MM.1S (cell line): ENCODE data around the gene HSD3B2.

Experiments
- DNase-seq: peaks from one replicate; pipeline ENCODE4 v3.0.0-alpha.2; 2015
- H2AFZ ChIP-seq: fragments of 300-600 bp; sonication (generic); 2 replicates; pipeline ENCODE4 v1.6.0; 2016; ENCODE audit warnings: antibody characterized with exemption, low read length
- H3F3A ChIP-seq: fragments of 300-600 bp; sonication (generic); 2 replicates; pipeline ENCODE4 v1.6.1; 2016; ENCODE audit warnings: mild to moderate bottlenecking, antibody characterized with exemption, low read length, moderate library complexity, mixed read lengths; ENCODE audit not compliant: insufficient read depth
- H3K27ac ChIP-seq: fragments of 300-600 bp; sonication (generic); 2 replicates; pipeline ENCODE4 v1.5.1; 2016; ENCODE audit warnings: mild to moderate bottlenecking, low read length
- H3K27me3 ChIP-seq: fragments of 300-600 bp; sonication (generic); replicated peaks from 2 replicates; pipeline ENCODE4 v1.6.0; 2016; ENCODE audit warnings: low read length; ENCODE audit not compliant: insufficient read depth
- H3K36me3 ChIP-seq: fragments of 300-600 bp; sonication (generic); replicated peaks from 2 replicates; pipeline ENCODE4 v1.6.1; 2016; ENCODE audit warnings: mild to moderate bottlenecking, low read length, mixed read lengths; ENCODE audit not compliant: insufficient read depth
- H3K4me1 ChIP-seq: fragments of 300-600 bp; sonication (generic); 2 replicates; pipeline ENCODE4 v1.6.1; 2016; ENCODE audit warnings: low read length, mixed read lengths
- H3K4me2 ChIP-seq: fragments of 300-600 bp; sonication (generic); 2 replicates; pipeline ENCODE4 v1.6.0; 2016; ENCODE audit warnings: low read depth, low read length
- H3K4me3 ChIP-seq: fragments of 300-600 bp; sonication (generic); 2 replicates; pipeline ENCODE4 v1.5.1; 2016; ENCODE audit warnings: low read length, mixed read lengths
- H3K79me2 ChIP-seq: fragments of 300-600 bp; sonication (generic); 2 replicates; pipeline ENCODE4 v1.6.1; 2016; ENCODE audit warnings: mixed run types, low read length, mixed read lengths
- H3K9ac ChIP-seq: fragments of 300-600 bp; sonication (generic); 2 replicates; pipeline ENCODE4 v1.6.1; 2016; ENCODE audit warnings: low read length, mixed read lengths
- H3K9me2 ChIP-seq: fragments of 300-600 bp; sonication (generic); replicated peaks from 2 replicates; pipeline ENCODE4 v1.6.1; 2016; ENCODE audit warnings: mild to moderate bottlenecking, low read length, mixed read lengths; ENCODE audit not compliant: insufficient read depth
- H3K9me3 ChIP-seq: fragments of 300-600 bp; sonication (generic); replicated peaks from 2 replicates; pipeline ENCODE4 v1.6.1; 2016; ENCODE audit warnings: mild to moderate bottlenecking, low read length, mixed read lengths; ENCODE audit not compliant: insufficient read depth
- H4K20me1 ChIP-seq: fragments of 300-600 bp; sonication (generic); 2 replicates; pipeline ENCODE4 v1.6.1; 2016; ENCODE audit warnings: mild to moderate bottlenecking, low read length, moderate library complexity, mixed read lengths; ENCODE audit not compliant: insufficient read depth
- EZH2 ChIP-seq: fragments of 300-600 bp; sonication (generic); optimal IDR thresholded peaks from 2 replicates; pipeline ENCODE3; 2017; ENCODE audit warnings: low read depth, mild to moderate bottlenecking, antibody characterized with exemption, low read length, mixed read lengths
- EZH2phosphoT487 ChIP-seq: fragments of 300-600 bp; sonication (generic); IDR thresholded peaks from 2 replicates; pipeline ENCODE4 v1.6.1; 2018; ENCODE audit warnings: antibody characterized with exemption, low read length
- TF ChIP-seq, protein P1 (sequence below): fragments of 300-600 bp; sonication (generic); IDR thresholded peaks from 2 replicates; pipeline ENCODE4 v1.5.1; 2016; ENCODE audit warnings: antibody characterized with exemption, low read length, mixed read lengths

Gene HSD3B2

GRCh38 chr1:119404736-119405135 lies 10.2 kb upstream of the HSD3B2 start:
- no peaks in the 10 kb centered on the region for H3F3A ChIP-seq
- no peak for DNase-seq
- no peak overlapping the region for H3K4me3 ChIP-seq
- H4K20me1 ChIP-seq, result no peaks in the 10 kb centered on the region
- H3K4me1 ChIP-seq, result no peaks in the 10 kb centered on the region
- H3K27ac ChIP-seq, result no peak overlapping the region
- H3K9me3 ChIP-seq, result no peaks in the 10 kb centered on the region
- H3K36me3 ChIP-seq, result no peaks in the 10 kb centered on the region
- no peaks in the 10 kb centered on the region for H3K27me3 ChIP-seq
- no peaks in the 10 kb centered on the region for H3K9me2 ChIP-seq
- TF ChIP-seq EZH2 (no peak), EZH2phosphoT487 (no peak)
- TF ChIP-seq, protein P1, sequence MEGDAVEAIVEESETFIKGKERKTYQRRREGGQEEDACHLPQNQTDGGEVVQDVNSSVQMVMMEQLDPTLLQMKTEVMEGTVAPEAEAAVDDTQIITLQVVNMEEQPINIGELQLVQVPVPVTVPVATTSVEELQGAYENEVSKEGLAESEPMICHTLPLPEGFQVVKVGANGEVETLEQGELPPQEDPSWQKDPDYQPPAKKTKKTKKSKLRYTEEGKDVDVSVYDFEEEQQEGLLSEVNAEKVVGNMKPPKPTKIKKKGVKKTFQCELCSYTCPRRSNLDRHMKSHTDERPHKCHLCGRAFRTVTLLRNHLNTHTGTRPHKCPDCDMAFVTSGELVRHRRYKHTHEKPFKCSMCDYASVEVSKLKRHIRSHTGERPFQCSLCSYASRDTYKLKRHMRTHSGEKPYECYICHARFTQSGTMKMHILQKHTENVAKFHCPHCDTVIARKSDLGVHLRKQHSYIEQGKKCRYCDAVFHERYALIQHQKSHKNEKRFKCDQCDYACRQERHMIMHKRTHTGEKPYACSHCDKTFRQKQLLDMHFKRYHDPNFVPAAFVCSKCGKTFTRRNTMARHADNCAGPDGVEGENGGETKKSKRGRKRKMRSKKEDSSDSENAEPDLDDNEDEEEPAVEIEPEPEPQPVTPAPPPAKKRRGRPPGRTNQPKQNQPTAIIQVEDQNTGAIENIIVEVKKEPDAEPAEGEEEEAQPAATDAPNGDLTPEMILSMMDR, result no peak
- H3K9ac ChIP-seq, result no peak overlapping the region
- no peaks in the 10 kb centered on the region for H3K79me2 ChIP-seq
- H3K4me2 ChIP-seq, result no peak overlapping the region
- H2AFZ ChIP-seq, result no peak overlapping the region

GRCh38 chr1:119409731-119410130 lies 5.2 kb upstream of the HSD3B2 start:
- Histone ChIP-seq H3K4me2 (no peak overlapping the region), H3K27me3 (no peaks in the 10 kb centered on the region), H3K4me3 (no peak overlapping the region), H3F3A (no peaks in the 10 kb centered on the region), H2AFZ (no peak overlapping the region), H3K27ac (no peak overlapping the region), H3K9me3 (no peaks in the 10 kb centered on the region), H3K9ac (no peak overlapping the region), H3K4me1 (no peaks in the 10 kb centered on the region), H3K79me2 (no peaks in the 10 kb centered on the region), H3K9me2 (no peaks in the 10 kb centered on the region), H3K36me3 (no peaks in the 10 kb centered on the region), H4K20me1 (no peaks in the 10 kb centered on the region)
- TF ChIP-seq EZH2phosphoT487 (no peak), EZH2 (no peak)
- TF ChIP-seq, protein P1, result no peak
- no peak for DNase-seq

GRCh38 chr1:119410961-119411360 lies 4.0 kb upstream of the HSD3B2 start:
- no peaks in the 10 kb centered on the region for H3K27me3 ChIP-seq
- no peak overlapping the region for H3K27ac ChIP-seq
- no peaks in the 10 kb centered on the region for H4K20me1 ChIP-seq
- H3K79me2 ChIP-seq, result no peaks in the 10 kb centered on the region
- no peaks in the 10 kb centered on the region for H3K9me3 ChIP-seq
- H3K36me3 ChIP-seq, result no peaks in the 10 kb centered on the region
- no peaks in the 10 kb centered on the region for H3K9me2 ChIP-seq
- H3K4me3 ChIP-seq, result no peak overlapping the region
- H3F3A ChIP-seq, result no peaks in the 10 kb centered on the region
- H3K4me1 ChIP-seq, result no peaks in the 10 kb centered on the region
- H2AFZ ChIP-seq, result no peak overlapping the region
- DNase-seq, result no peak
- no peak overlapping the region for H3K4me2 ChIP-seq
- no peak overlapping the region for H3K9ac ChIP-seq
- TF ChIP-seq, protein P1, result no peak
- TF ChIP-seq EZH2phosphoT487 (no peak), EZH2 (no peak)
